ENCODE results near the gene PCDH20. TPM values are rescaled to one million over a fixed set of nuclear protein-coding genes. Genes with fewer than 3 reads are reported as not detected.
"Not testable (repeated sequence)": the region's sequence is repeated elsewhere in the genome, so short reads cannot be mapped to it uniquely, and the experiment has no call there.

PCDH20 gene
- total RNA-seq, 2 donors from 2014 or later = 0.21 TPM; not detected in 1

DNA sequence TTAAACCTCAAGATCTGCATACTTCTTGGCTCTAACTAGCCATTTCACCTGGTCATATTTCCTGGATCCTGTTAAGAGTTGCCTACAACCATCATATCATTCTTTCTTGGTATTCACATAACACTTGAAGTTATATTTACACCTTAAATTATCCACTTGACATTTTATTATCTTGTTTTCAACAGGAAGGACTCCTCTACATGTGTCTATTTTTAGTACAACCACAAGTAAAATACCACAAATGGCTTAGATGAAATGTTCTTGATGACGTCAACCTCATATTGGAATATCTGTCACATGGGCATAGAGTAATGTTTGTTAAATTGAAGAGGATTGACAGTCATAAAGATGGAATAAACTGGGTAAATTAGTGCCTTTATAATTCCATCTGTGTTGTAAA, 9.4 kb downstream of the PCDH20 start:
- no peak overlapping the region for H3K27ac Mint-ChIP-seq
- no peaks in the 10 kb centered on the region for H3K27me3 Mint-ChIP-seq
- DNase-seq (no peak), ATAC-seq (no peak)
- no peaks in the 10 kb centered on the region for H3K9me3 ChIP-seq (ENCODE audit: control insufficient read depth, low read length, poor library complexity, severe bottlenecking)
- H3K4me3 Mint-ChIP-seq = no peak overlapping the region
- H3K4me1 Mint-ChIP-seq = no peaks in the 10 kb centered on the region
- no peaks in the 10 kb centered on the region for H3K36me3 Mint-ChIP-seq (ENCODE audit: low read depth)

DNA sequence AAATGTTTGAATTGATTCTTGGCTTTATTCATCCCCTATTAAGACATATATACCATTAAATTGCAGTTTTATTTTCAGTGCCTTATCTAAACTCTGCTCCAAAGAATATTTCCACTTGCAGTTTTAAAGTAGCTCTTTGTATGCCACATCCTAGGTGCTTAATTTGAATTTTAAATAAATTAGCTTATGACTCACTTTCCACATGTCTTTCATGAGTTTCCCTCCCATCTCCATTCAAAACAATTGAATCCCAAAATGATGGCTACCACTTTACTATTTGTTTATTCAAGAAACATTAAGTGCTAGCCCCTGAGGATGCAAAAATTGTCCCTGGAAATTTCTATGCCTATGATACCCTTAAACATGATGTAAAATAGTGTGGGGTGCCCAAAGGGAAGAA, 19.5 kb downstream of the PCDH20 start:
- peaks cover 3% of the 10 kb centered on the region for H3K9me3 ChIP-seq (ENCODE audit: control insufficient read depth, low read length, poor library complexity, severe bottlenecking)
- Mint-ChIP-seq H3K27ac (no peak overlapping the region), H3K4me3 (no peak overlapping the region), H3K4me1 (no peaks in the 10 kb centered on the region), H3K36me3 (ENCODE audit: low read depth) (no peaks in the 10 kb centered on the region), H3K27me3 (no peaks in the 10 kb centered on the region)
- DNase-seq = no peak
- ATAC-seq = no peak

DNA sequence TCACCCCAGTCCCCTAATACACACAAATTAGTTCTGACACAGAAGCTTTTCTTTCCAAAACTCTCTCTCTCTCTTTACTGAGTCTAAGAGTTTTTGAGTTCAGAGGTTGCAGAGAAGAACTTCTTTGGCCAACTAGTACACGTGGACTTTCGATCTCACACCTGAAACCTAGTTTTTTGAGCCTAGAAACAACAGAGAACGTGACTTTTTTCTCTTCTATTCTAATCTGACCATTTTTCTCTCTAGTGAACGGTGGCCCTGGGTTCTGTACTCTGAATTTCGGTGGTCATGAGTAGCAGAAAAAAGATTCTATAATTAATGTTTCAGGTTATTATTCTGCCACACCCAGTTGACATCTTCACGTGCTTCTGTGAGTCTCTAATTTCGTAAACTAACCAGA, 24.2 kb downstream of the PCDH20 start:
- H3K27me3 Mint-ChIP-seq = no peaks in the 10 kb centered on the region
- H3K9me3 ChIP-seq (ENCODE audit: control insufficient read depth, low read length, poor library complexity, severe bottlenecking) = no peaks in the 10 kb centered on the region
- no peak overlapping the region for H3K4me3 Mint-ChIP-seq
- no peak overlapping the region for H3K27ac Mint-ChIP-seq
- no peak for ATAC-seq
- H3K36me3 Mint-ChIP-seq (ENCODE audit: low read depth) = no peaks in the 10 kb centered on the region
- no peaks in the 10 kb centered on the region for H3K4me1 Mint-ChIP-seq
- no peak for DNase-seq

- no peaks in the 10 kb centered on the region for H3K4me1 Mint-ChIP-seq
- no peaks in the 10 kb centered on the region for H3K36me3 Mint-ChIP-seq (ENCODE audit: low read depth)
- ATAC-seq = no peak
- H3K27me3 Mint-ChIP-seq = no peaks in the 10 kb centered on the region
- no peak overlapping the region for H3K4me3 Mint-ChIP-seq
- H3K9me3 ChIP-seq (ENCODE audit: control insufficient read depth, low read length, poor library complexity, severe bottlenecking) = no peaks in the 10 kb centered on the region
- no peak for DNase-seq
- H3K27ac Mint-ChIP-seq = no peak overlapping the region
Observed at GRCh38 chr13:61387694-61388093, 28.0 kb downstream of the PCDH20 start.

- Mint-ChIP-seq H3K36me3 (ENCODE audit: low read depth) (no peaks in the 10 kb centered on the region), H3K4me1 (no peaks in the 10 kb centered on the region), H3K27me3 (no peaks in the 10 kb centered on the region), H3K4me3 (no peak overlapping the region), H3K27ac (no peak overlapping the region)
- ATAC-seq (no peak), DNase-seq (no peak)
- H3K9me3 ChIP-seq (ENCODE audit: control insufficient read depth, low read length, poor library complexity, severe bottlenecking) = no peaks in the 10 kb centered on the region
Observed at GRCh38 chr13:61383111-61383510, 32.5 kb downstream of the PCDH20 start.

DNA sequence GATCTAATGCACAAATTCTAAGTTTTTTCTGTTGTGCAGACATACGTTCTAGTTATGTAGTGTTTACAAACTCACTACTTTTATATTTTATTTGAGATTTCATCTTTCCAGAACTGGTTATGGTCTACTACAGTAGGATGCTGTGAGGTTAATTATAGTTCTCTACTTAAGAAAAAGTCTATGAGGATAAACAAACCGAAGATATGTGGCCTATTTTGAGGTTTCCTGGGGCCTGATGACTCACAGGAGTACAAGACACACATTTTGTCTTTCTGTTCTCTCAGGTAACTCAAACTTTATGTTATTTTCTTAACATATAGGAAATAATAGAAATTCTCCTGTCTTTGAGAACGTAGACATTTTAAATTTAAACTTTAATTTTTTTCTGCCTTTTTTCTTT, 45.1 kb downstream of the PCDH20 start:
- DNase-seq (no peak), ATAC-seq (no peak)
- H3K4me1 Mint-ChIP-seq = no peaks in the 10 kb centered on the region
- H3K27ac Mint-ChIP-seq = no peak overlapping the region
- no peaks in the 10 kb centered on the region for H3K36me3 Mint-ChIP-seq (ENCODE audit: low read depth)
- no peaks in the 10 kb centered on the region for H3K27me3 Mint-ChIP-seq
- H3K4me3 Mint-ChIP-seq = no peak overlapping the region
- H3K9me3 ChIP-seq (ENCODE audit: control insufficient read depth, low read length, poor library complexity, severe bottlenecking) = no peaks in the 10 kb centered on the region

GRCh38 chr13:61364690-61365089, 51.0 kb downstream of the PCDH20 start:
- H3K36me3 Mint-ChIP-seq (ENCODE audit: low read depth); ATAC-seq; H3K4me3 Mint-ChIP-seq; H3K9me3 ChIP-seq (ENCODE audit: control insufficient read depth, low read length, poor library complexity, severe bottlenecking); H3K4me1 Mint-ChIP-seq; H3K27me3 Mint-ChIP-seq; H3K27ac Mint-ChIP-seq; DNase-seq: not testable (repeated sequence)

DNA sequence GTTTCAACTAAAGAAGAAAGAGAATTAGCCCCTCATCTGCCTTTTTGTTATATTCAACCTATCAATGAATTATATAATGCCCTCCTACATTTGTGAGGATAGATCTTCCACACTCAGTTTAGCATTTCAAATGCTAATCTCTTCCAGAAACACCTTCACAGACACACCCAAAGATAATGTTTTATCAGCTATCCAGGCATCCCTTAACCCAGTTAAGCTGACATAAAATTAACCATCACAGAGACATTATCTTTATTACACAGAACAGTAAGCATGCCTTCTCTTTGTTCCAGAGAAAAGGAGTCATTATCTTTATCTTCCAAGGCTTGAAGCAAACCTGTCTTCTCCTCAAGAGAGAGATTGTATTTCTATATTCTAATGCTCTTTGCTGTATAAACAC, 53.1 kb downstream of the PCDH20 start:
- Mint-ChIP-seq H3K27me3 (no peaks in the 10 kb centered on the region), H3K4me3 (no peak overlapping the region), H3K4me1 (no peaks in the 10 kb centered on the region), H3K36me3 (ENCODE audit: low read depth) (no peaks in the 10 kb centered on the region), H3K27ac (no peak overlapping the region)
- no peaks in the 10 kb centered on the region for H3K9me3 ChIP-seq (ENCODE audit: control insufficient read depth, low read length, poor library complexity, severe bottlenecking)
- ATAC-seq (no peak), DNase-seq (no peak)
